Measurements from ENCODE around the gene VAV2. TPM values are rescaled to one million over a fixed set of nuclear protein-coding genes. Genes with fewer than 3 reads are reported as not detected.

VAV2 gene
- total RNA-seq, 1 experiment from 2014 or later: 30.7 TPM

- Mint-ChIP-seq H3K4me1 (ENCODE audit: low read depth, unreplicated experiment) (no peaks in the 10 kb centered on the region), H3K9me3 (ENCODE audit: low read depth, unreplicated experiment) (no peaks in the 10 kb centered on the region), H3K27me3 (ENCODE audit: unreplicated experiment) (no peaks in the 10 kb centered on the region), H3K36me3 (ENCODE audit: insufficient read depth, unreplicated experiment) (peaks cover 17% of the 10 kb centered on the region), H3K27ac (ENCODE audit: unreplicated experiment) (no peak overlapping the region), H3K4me3 (ENCODE audit: low read depth, unreplicated experiment) (no peak overlapping the region)
- CTCF ChIA-PET: no interaction called here
- BruUV-seq (replicated peaks): no TSS peak
- intact Hi-C loops (cut with micrococcal nuclease; ENCODE audit: unreplicated experiment): no loop called here
- TF ChIP-seq, protein P1, sequence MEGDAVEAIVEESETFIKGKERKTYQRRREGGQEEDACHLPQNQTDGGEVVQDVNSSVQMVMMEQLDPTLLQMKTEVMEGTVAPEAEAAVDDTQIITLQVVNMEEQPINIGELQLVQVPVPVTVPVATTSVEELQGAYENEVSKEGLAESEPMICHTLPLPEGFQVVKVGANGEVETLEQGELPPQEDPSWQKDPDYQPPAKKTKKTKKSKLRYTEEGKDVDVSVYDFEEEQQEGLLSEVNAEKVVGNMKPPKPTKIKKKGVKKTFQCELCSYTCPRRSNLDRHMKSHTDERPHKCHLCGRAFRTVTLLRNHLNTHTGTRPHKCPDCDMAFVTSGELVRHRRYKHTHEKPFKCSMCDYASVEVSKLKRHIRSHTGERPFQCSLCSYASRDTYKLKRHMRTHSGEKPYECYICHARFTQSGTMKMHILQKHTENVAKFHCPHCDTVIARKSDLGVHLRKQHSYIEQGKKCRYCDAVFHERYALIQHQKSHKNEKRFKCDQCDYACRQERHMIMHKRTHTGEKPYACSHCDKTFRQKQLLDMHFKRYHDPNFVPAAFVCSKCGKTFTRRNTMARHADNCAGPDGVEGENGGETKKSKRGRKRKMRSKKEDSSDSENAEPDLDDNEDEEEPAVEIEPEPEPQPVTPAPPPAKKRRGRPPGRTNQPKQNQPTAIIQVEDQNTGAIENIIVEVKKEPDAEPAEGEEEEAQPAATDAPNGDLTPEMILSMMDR (IDR thresholded peaks at IDR 0.05; ENCODE audit: unreplicated experiment): no peak
- DNase-seq: no peak
Measured at GRCh38 chr9:133938753-133939152, 53.4 kb downstream of the VAV2 start.

DNA sequence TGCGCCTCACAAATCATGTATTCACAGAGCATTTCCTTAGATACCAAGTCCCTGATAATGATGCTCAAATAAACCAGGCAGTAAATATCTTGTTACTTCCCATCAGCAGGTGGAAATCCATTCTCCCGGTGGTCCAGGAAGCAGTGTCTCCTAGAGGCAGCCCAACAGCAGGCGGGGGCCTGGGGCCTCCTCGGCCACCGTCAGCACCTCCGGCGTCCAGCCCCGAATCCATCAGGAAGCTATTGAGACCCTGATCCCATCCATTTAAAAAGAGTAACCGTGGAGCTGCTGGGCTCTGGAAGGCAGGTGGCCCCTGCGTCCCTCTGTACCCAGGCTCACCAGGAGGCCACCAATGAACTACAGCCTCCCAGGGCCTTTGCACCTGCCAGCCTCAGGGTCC is 54.0 kb downstream of the VAV2 start:
- Mint-ChIP-seq H3K27ac (ENCODE audit: unreplicated experiment) (no peak overlapping the region), H3K27me3 (ENCODE audit: unreplicated experiment) (no peaks in the 10 kb centered on the region), H3K9me3 (ENCODE audit: low read depth, unreplicated experiment) (peaks cover 5% of the 10 kb centered on the region), H3K36me3 (ENCODE audit: insufficient read depth, unreplicated experiment) (peaks cover 24% of the 10 kb centered on the region), H3K4me1 (ENCODE audit: low read depth, unreplicated experiment) (no peaks in the 10 kb centered on the region), H3K4me3 (ENCODE audit: low read depth, unreplicated experiment) (no peak overlapping the region)
- no TSS peak for BruUV-seq (replicated peaks)
- TF ChIP-seq, protein P1 (IDR thresholded peaks at IDR 0.05; ENCODE audit: unreplicated experiment): no peak
- intact Hi-C loops (cut with micrococcal nuclease; ENCODE audit: unreplicated experiment): no loop called here
- CTCF ChIA-PET: no interaction called here
- DNase-seq: no peak

DNA sequence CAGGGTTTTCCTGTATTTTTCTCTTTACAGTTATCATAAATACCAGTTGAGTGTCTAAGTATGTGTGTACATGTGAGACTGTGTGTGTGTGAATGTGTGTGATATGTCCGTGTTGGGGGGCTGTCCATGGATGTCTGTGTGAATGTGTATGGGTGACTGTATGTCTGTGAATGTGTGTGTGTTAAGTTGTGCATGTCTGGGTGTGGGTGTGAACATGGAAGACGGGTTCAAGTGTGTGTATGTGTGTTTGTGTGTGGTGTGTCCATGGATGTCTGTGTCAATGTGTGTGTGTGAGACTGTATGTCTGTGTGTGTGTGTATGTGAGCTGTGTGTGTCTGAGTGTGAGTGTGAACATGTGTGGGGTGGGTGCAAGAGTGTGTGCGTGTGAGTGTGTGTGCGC is 55.0 kb downstream of the VAV2 start:
- peaks cover 5% of the 10 kb centered on the region for H3K9me3 Mint-ChIP-seq (ENCODE audit: low read depth, unreplicated experiment)
- peaks cover 24% of the 10 kb centered on the region for H3K36me3 Mint-ChIP-seq (ENCODE audit: insufficient read depth, unreplicated experiment)
- H3K4me3 Mint-ChIP-seq (ENCODE audit: low read depth, unreplicated experiment): no peak overlapping the region
- H3K27me3 Mint-ChIP-seq (ENCODE audit: unreplicated experiment): no peaks in the 10 kb centered on the region
- DNase-seq: no peak
- CTCF ChIA-PET: no interaction called here
- TF ChIP-seq, protein P1 (IDR thresholded peaks at IDR 0.05; ENCODE audit: unreplicated experiment): no peak
- H3K27ac Mint-ChIP-seq (ENCODE audit: unreplicated experiment): no peak overlapping the region
- no peaks in the 10 kb centered on the region for H3K4me1 Mint-ChIP-seq (ENCODE audit: low read depth, unreplicated experiment)
- intact Hi-C loops (cut with micrococcal nuclease; ENCODE audit: unreplicated experiment): no loop called here
- no TSS peak for BruUV-seq (replicated peaks)

- DNase-seq: no peak
- H3K9me3 Mint-ChIP-seq (ENCODE audit: low read depth, unreplicated experiment): peaks cover 5% of the 10 kb centered on the region
- H3K4me1 Mint-ChIP-seq (ENCODE audit: low read depth, unreplicated experiment): peaks cover 2% of the 10 kb centered on the region
- CTCF ChIA-PET: interaction anchor here (0.6 to 1.2 kb wide), 3 partner anchors 9 to 1783 kb away, joined by 3 to 4 read pairs (median 3); no protein-coding TSS in a partner anchor
- TF ChIP-seq, protein P1 (IDR thresholded peaks at IDR 0.05; ENCODE audit: unreplicated experiment): no peak
- BruUV-seq (replicated peaks): no TSS peak
- intact Hi-C loops (cut with micrococcal nuclease; ENCODE audit: unreplicated experiment): no loop called here
- H3K36me3 Mint-ChIP-seq (ENCODE audit: insufficient read depth, unreplicated experiment): peaks cover 23% of the 10 kb centered on the region
- H3K4me3 Mint-ChIP-seq (ENCODE audit: low read depth, unreplicated experiment): no peak overlapping the region
- no peak overlapping the region for H3K27ac Mint-ChIP-seq (ENCODE audit: unreplicated experiment)
- no peaks in the 10 kb centered on the region for H3K27me3 Mint-ChIP-seq (ENCODE audit: unreplicated experiment)
Measured at GRCh38 chr9:133935328-133936005, 56.7 kb downstream of the VAV2 start.

Data from Calu3 (cell line).